ENCODE data around the gene P2RY13. TPM values are rescaled to one million over a fixed set of nuclear protein-coding genes. Genes with fewer than 3 reads are reported as not detected.

Gene P2RY13
- total and polyA plus RNA-seq, 2 donors (not counting 1 experiment from before 2014, with no cell fraction given): 0.92 to 1.0 TPM

DNA sequence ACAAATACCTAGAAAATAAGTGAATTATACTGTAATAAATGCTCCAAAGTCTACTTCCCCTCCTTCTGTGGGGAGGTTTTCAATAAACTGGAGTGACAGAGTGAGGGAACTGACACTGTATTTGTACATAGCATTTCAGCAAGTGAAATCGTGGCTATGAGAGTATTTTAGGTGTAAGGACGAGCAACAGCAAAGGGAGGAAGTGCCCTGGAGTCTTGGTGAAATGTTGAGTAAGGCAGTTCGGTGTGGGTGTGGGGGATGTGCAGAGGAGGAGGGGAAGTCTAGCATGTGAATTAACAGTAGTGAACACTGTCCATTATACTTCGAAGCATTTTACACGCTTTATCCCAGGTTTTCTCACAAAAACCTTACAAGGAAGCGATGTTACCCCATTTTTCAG, 18.1 kb upstream of the P2RY13 start:
- intact Hi-C loops (cut with micrococcal nuclease): no loop called here
- peaks cover 12 to 15% of the 10 kb centered on the region in 2 donors for H3K4me1 ChIP-seq (ENCODE audit: control insufficient read depth in 2 of 2, insufficient read depth in 2 of 2, low read length in 2 of 2)
- no peak overlapping the region for H3K4me2 ChIP-seq (replicated peaks; ENCODE audit: low read depth, low read length, poor library complexity, severe bottlenecking)
- no peaks in the 10 kb centered on the region for H3K36me3 ChIP-seq (replicated peaks in 1 of 2; ENCODE audit: control extremely low read depth in 1 of 2, control insufficient read depth in 1 of 2, extremely low read depth in 1 of 2, insufficient read depth in 2 of 2, low read length in 1 of 2)
- WGBS (ENCODE audit: insufficient coverage): 34% methylated on average over 4 of the region's 6 CpGs
- DNase-seq (no peak), ATAC-seq (ENCODE audit: low read depth) (no peak)
- no peak for TF ChIP-seq EZH2 (IDR thresholded peaks at IDR 0.05; ENCODE audit: borderline replicate concordance, insufficient read depth, low read depth, low read length, poor library complexity, severe bottlenecking)
- TF ChIP-seq, protein P1, sequence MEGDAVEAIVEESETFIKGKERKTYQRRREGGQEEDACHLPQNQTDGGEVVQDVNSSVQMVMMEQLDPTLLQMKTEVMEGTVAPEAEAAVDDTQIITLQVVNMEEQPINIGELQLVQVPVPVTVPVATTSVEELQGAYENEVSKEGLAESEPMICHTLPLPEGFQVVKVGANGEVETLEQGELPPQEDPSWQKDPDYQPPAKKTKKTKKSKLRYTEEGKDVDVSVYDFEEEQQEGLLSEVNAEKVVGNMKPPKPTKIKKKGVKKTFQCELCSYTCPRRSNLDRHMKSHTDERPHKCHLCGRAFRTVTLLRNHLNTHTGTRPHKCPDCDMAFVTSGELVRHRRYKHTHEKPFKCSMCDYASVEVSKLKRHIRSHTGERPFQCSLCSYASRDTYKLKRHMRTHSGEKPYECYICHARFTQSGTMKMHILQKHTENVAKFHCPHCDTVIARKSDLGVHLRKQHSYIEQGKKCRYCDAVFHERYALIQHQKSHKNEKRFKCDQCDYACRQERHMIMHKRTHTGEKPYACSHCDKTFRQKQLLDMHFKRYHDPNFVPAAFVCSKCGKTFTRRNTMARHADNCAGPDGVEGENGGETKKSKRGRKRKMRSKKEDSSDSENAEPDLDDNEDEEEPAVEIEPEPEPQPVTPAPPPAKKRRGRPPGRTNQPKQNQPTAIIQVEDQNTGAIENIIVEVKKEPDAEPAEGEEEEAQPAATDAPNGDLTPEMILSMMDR (IDR thresholded peaks at IDR 0.05): no peak
- ChIA-PET POLR2A (no interaction called here), CTCF (interaction anchor here (1.4 kb wide), 1 partner anchor 23 kb away, joined by 3 read pairs; no protein-coding TSS in a partner anchor)
- no peaks in the 10 kb centered on the region for H4K20me1 ChIP-seq (ENCODE audit: control insufficient read depth, insufficient read depth, low read length, poor library complexity, severe bottlenecking)
- H3K79me2 ChIP-seq (ENCODE audit: control insufficient read depth, insufficient read depth, low read length): no peaks in the 10 kb centered on the region
- no peak overlapping the region for H3K9ac ChIP-seq (ENCODE audit: low read length)
- no peak overlapping the region for H3K4me3 ChIP-seq (ENCODE audit: control extremely low read depth in 1 of 5, extremely low read depth in 1 of 5, insufficient read depth in 1 of 5, low read depth in 2 of 5, low read length in 4 of 5)
- no peaks in the 10 kb centered on the region for H3K9me3 ChIP-seq (ENCODE audit: control extremely low read depth in 1 of 3, control insufficient read depth in 2 of 3, insufficient read depth in 1 of 3, low read length in 2 of 3)
- Mint-ChIP-seq H3K27ac (no peak overlapping the region), H3K27me3 (no peaks in the 10 kb centered on the region), H3K4me3 (peak overlapping the region; percentile 5), H3K9me3 (ENCODE audit: insufficient read depth) (no peaks in the 10 kb centered on the region), H3K4me1 (peaks cover 36% of the 10 kb centered on the region)
- H3K27me3 ChIP-seq (replicated peaks in 1 of 4; ENCODE audit: control extremely low read depth in 1 of 4, control insufficient read depth in 3 of 4, insufficient read depth in 4 of 4, low read length in 3 of 4): no peaks in the 10 kb centered on the region
- no peak overlapping the region for H3K27ac ChIP-seq (ENCODE audit: low read length in 2 of 2)
- H2AFZ ChIP-seq (ENCODE audit: insufficient read depth, low read depth, low read length, poor library complexity, severe bottlenecking): peak overlapping the region; percentile 34

GRCh38 chr3:151346292-151346691, 16.9 kb upstream of the P2RY13 start:
- Histone ChIP-seq H3K4me3 (ENCODE audit: control extremely low read depth in 1 of 5, extremely low read depth in 1 of 5, insufficient read depth in 1 of 5, low read depth in 2 of 5, low read length in 4 of 5) (peak overlapping the region in 1 of 5 experiments; percentile 17), H3K79me2 (ENCODE audit: control insufficient read depth, insufficient read depth, low read length) (no peaks in the 10 kb centered on the region), H3K27me3 (replicated peaks in 1 of 4; ENCODE audit: control extremely low read depth in 1 of 4, control insufficient read depth in 3 of 4, insufficient read depth in 4 of 4, low read length in 3 of 4) (no peaks in the 10 kb centered on the region), H3K4me1 (ENCODE audit: control insufficient read depth in 2 of 2, insufficient read depth in 2 of 2, low read length in 2 of 2) (peaks cover under 1 to 8% of the 10 kb centered on the region in 2 donors), H3K9me3 (ENCODE audit: control extremely low read depth in 1 of 3, control insufficient read depth in 2 of 3, insufficient read depth in 1 of 3, low read length in 2 of 3) (no peaks in the 10 kb centered on the region), H3K36me3 (replicated peaks in 1 of 2; ENCODE audit: control extremely low read depth in 1 of 2, control insufficient read depth in 1 of 2, extremely low read depth in 1 of 2, insufficient read depth in 2 of 2, low read length in 1 of 2) (no peaks in the 10 kb centered on the region), H4K20me1 (ENCODE audit: control insufficient read depth, insufficient read depth, low read length, poor library complexity, severe bottlenecking) (no peaks in the 10 kb centered on the region), H3K27ac (ENCODE audit: low read length in 2 of 2) (no peak overlapping the region), H3K4me2 (replicated peaks; ENCODE audit: low read depth, low read length, poor library complexity, severe bottlenecking) (peak overlapping the region; percentile 20), H2AFZ (ENCODE audit: insufficient read depth, low read depth, low read length, poor library complexity, severe bottlenecking) (no peak overlapping the region), H3K9ac (ENCODE audit: low read length) (no peak overlapping the region)
- intact Hi-C loops (cut with micrococcal nuclease): no loop called here
- no peak overlapping the region for H3K27ac Mint-ChIP-seq
- H3K27me3 Mint-ChIP-seq: no peaks in the 10 kb centered on the region
- 75% methylated on average over 1 of the region's 3 CpGs for WGBS (ENCODE audit: insufficient coverage)
- peaks cover 24% of the 10 kb centered on the region for H3K4me1 Mint-ChIP-seq
- DNase-seq: no peak
- POLR2A ChIA-PET: no interaction called here
- H3K4me3 Mint-ChIP-seq: peak overlapping the region; percentile 0
- CTCF ChIA-PET: interaction anchor here (0.7 to 1.4 kb wide), 6 partner anchors 18 to 190 kb away, joined by 3 to 6 read pairs (median 3); partner anchors contain the start of gene P2RY13
- H3K9me3 Mint-ChIP-seq (ENCODE audit: insufficient read depth): no peaks in the 10 kb centered on the region
- no peak for TF ChIP-seq EZH2 (IDR thresholded peaks at IDR 0.05; ENCODE audit: borderline replicate concordance, insufficient read depth, low read depth, low read length, poor library complexity, severe bottlenecking)
- TF ChIP-seq, protein P1 (IDR thresholded peaks at IDR 0.05): no peak
- ATAC-seq (ENCODE audit: low read depth): no peak

Data from B cell (primary cell).